Measurements from ENCODE around the gene SPTLC2. TPM values are rescaled to one million over a fixed set of nuclear protein-coding genes. Genes with fewer than 3 reads are reported as not detected.

The SPTLC2 gene
- total RNA-seq, 1 donor from 2014 or later, result 12.3 TPM

GRCh38 chr14:77612011-77612620 lies 4.3 kb downstream of the SPTLC2 start:
- no peak overlapping the region for H3K27ac ChIP-seq
- TF ChIP-seq EZH2 (IDR thresholded peaks at IDR 0.05), result no peak
- Mint-ChIP-seq H3K9me3 (no peaks in the 10 kb centered on the region), H3K4me3 (no peak overlapping the region), H3K4me1 (peaks cover 22% of the 10 kb centered on the region), H3K27ac (no peak overlapping the region), H3K36me3 (no peaks in the 10 kb centered on the region), H3K27me3 (ENCODE audit: insufficient read depth, low read depth) (no peaks in the 10 kb centered on the region)
- DNase-seq (ENCODE audit: low spot score), result no peak
- peaks cover 15% of the 10 kb centered on the region for H3K4me1 ChIP-seq
- H3K36me3 ChIP-seq, result no peaks in the 10 kb centered on the region
- peaks cover 17% of the 10 kb centered on the region for H3F3A ChIP-seq (ENCODE audit: low read depth)
- no peak overlapping the region for H3K9ac ChIP-seq
- no peak overlapping the region for H3K4me3 ChIP-seq
- H3K4me2 ChIP-seq, result no peak overlapping the region
- H3K79me2 ChIP-seq (ENCODE audit: low read depth), result peaks cover 32% of the 10 kb centered on the region
- H4K20me1 ChIP-seq (ENCODE audit: low read depth), result peaks cover 6% of the 10 kb centered on the region
- no peaks in the 10 kb centered on the region for H3K9me3 ChIP-seq (ENCODE audit: low read depth)
- H2AFZ ChIP-seq (replicated peaks), result no peak overlapping the region
- peaks cover 13% of the 10 kb centered on the region for H3K27me3 ChIP-seq

- no peak overlapping the region for H3K9ac ChIP-seq
- H3F3A ChIP-seq (ENCODE audit: low read depth), result peaks cover 9% of the 10 kb centered on the region
- no peak overlapping the region for H3K4me3 ChIP-seq
- H3K27me3 Mint-ChIP-seq (ENCODE audit: insufficient read depth, low read depth), result no peaks in the 10 kb centered on the region
- H3K79me2 ChIP-seq (ENCODE audit: low read depth), result peaks cover 41% of the 10 kb centered on the region
- H4K20me1 ChIP-seq (ENCODE audit: low read depth), result peaks cover 5% of the 10 kb centered on the region
- no peak overlapping the region for H3K27ac Mint-ChIP-seq
- H2AFZ ChIP-seq (replicated peaks), result no peak overlapping the region
- H3K4me1 Mint-ChIP-seq, result peaks cover 18% of the 10 kb centered on the region
- H3K4me3 Mint-ChIP-seq, result no peak overlapping the region
- H3K27ac ChIP-seq, result no peak overlapping the region
- H3K4me1 ChIP-seq, result peaks cover 14% of the 10 kb centered on the region
- no peaks in the 10 kb centered on the region for H3K9me3 Mint-ChIP-seq
- H3K36me3 Mint-ChIP-seq, result no peaks in the 10 kb centered on the region
- no peaks in the 10 kb centered on the region for H3K36me3 ChIP-seq
- H3K4me2 ChIP-seq, result no peak overlapping the region
- H3K9me3 ChIP-seq (ENCODE audit: low read depth), result no peaks in the 10 kb centered on the region
- TF ChIP-seq EZH2phosphoT487 (IDR thresholded peaks at IDR 0.05) (no peak), CTCF (IDR thresholded peaks at IDR 0.05) (no peak), EZH2 (IDR thresholded peaks at IDR 0.05) (no peak)
- peaks cover 10% of the 10 kb centered on the region for H3K27me3 ChIP-seq
- no peak for DNase-seq (ENCODE audit: low spot score)
Measured at GRCh38 chr14:77610553-77610952, 5.9 kb downstream of the SPTLC2 start.

GRCh38 chr14:77609922-77610321 lies 6.5 kb downstream of the SPTLC2 start:
- no peaks in the 10 kb centered on the region for H3K27me3 Mint-ChIP-seq (ENCODE audit: insufficient read depth, low read depth)
- H3K36me3 Mint-ChIP-seq, result no peaks in the 10 kb centered on the region
- peaks cover 11% of the 10 kb centered on the region for H3K4me1 Mint-ChIP-seq
- Histone ChIP-seq H3K4me1 (peaks cover 9% of the 10 kb centered on the region), H4K20me1 (ENCODE audit: low read depth) (no peaks in the 10 kb centered on the region), H3K4me3 (no peak overlapping the region), H3K4me2 (no peak overlapping the region), H3K9ac (no peak overlapping the region), H3K79me2 (ENCODE audit: low read depth) (peaks cover 36% of the 10 kb centered on the region), H3K9me3 (ENCODE audit: low read depth) (no peaks in the 10 kb centered on the region), H3K27ac (no peak overlapping the region), H3K36me3 (no peaks in the 10 kb centered on the region), H3F3A (ENCODE audit: low read depth) (peaks cover 5% of the 10 kb centered on the region), H3K27me3 (peaks cover 3% of the 10 kb centered on the region), H2AFZ (replicated peaks) (no peak overlapping the region)
- H3K27ac Mint-ChIP-seq, result no peak overlapping the region
- no peak for DNase-seq (ENCODE audit: low spot score)
- TF ChIP-seq EZH2phosphoT487 (IDR thresholded peaks at IDR 0.05) (no peak), EZH2 (IDR thresholded peaks at IDR 0.05) (no peak), CTCF (IDR thresholded peaks at IDR 0.05) (no peak)
- no peak overlapping the region for H3K4me3 Mint-ChIP-seq
- no peaks in the 10 kb centered on the region for H3K9me3 Mint-ChIP-seq

GRCh38 chr14:77607741-77608302 lies 8.6 kb downstream of the SPTLC2 start:
- H3K4me1 Mint-ChIP-seq, result peaks cover 10% of the 10 kb centered on the region

More at GRCh38 chr14:77607741-77608302, 8.6 kb downstream of the SPTLC2 start:
- Histone ChIP-seq H3F3A (ENCODE audit: low read depth) (peaks cover 5% of the 10 kb centered on the region), H3K4me2 (peak overlapping the region; percentile 50), H3K9me3 (ENCODE audit: low read depth) (no peaks in the 10 kb centered on the region), H3K9ac (no peak overlapping the region), H3K36me3 (no peaks in the 10 kb centered on the region), H3K27me3 (no peaks in the 10 kb centered on the region), H3K4me3 (no peak overlapping the region), H3K27ac (peak overlapping the region; percentile 16), H4K20me1 (ENCODE audit: low read depth) (no peaks in the 10 kb centered on the region), H3K4me1 (peaks cover 9% of the 10 kb centered on the region), H3K79me2 (ENCODE audit: low read depth) (peaks cover 30% of the 10 kb centered on the region), H2AFZ (replicated peaks) (peak overlapping the region; percentile 46)
- no peaks in the 10 kb centered on the region for H3K9me3 Mint-ChIP-seq
- peak; percentile 19 for DNase-seq (ENCODE audit: low spot score)
- H3K36me3 Mint-ChIP-seq, result peaks cover 3% of the 10 kb centered on the region
- H3K27me3 Mint-ChIP-seq (ENCODE audit: insufficient read depth, low read depth), result no peaks in the 10 kb centered on the region
- TF ChIP-seq EZH2 (IDR thresholded peaks at IDR 0.05) (no peak), EZH2phosphoT487 (IDR thresholded peaks at IDR 0.05) (no peak), CTCF (IDR thresholded peaks at IDR 0.05) (no peak)
- H3K27ac Mint-ChIP-seq, result no peak overlapping the region
- H3K4me3 Mint-ChIP-seq, result no peak overlapping the region
